ENCODE measurements around the gene TBC1D14. TPM values are rescaled to one million over a fixed set of nuclear protein-coding genes. Genes with fewer than 3 reads are reported as not detected.

The TBC1D14 gene
- total and polyA plus RNA-seq, 2 of the 8 experiments (the other 6 are each of a cell fraction or from before 2014, with no cell fraction given): 45.6 to 48.2 TPM

GRCh38 chr4:6912441-6912840 is 2.8 kb downstream of the TBC1D14 start:
- Histone ChIP-seq H3K9me3 (ENCODE audit: insufficient read depth in 2 of 2, low read depth in 1 of 2, low read length in 1 of 2) (no peaks in the 10 kb centered on the region), H4K20me1 (replicated peaks in 1 of 2; ENCODE audit: control insufficient read depth in 1 of 2, insufficient read depth in 2 of 2, low read length in 2 of 2) (peaks cover 14 to 27% of the 10 kb centered on the region in 2 experiments), H2AFZ (ENCODE audit: low read length) (no peak overlapping the region), H3K14ac (ENCODE audit: insufficient read length) (no peak overlapping the region), H2BK12ac (ENCODE audit: low read depth, low read length) (no peak overlapping the region), H3K36me3 (ENCODE audit: control insufficient read depth in 2 of 4, insufficient read depth in 4 of 4, low read length in 3 of 4) (no peaks in the 10 kb centered on the region), H2BK20ac (ENCODE audit: low read length) (no peak overlapping the region), H3K79me1 (ENCODE audit: low read depth, low read length) (peaks cover 14% of the 10 kb centered on the region), H3K4me1 (replicated peaks in 1 of 4; ENCODE audit: control insufficient read depth in 3 of 4, insufficient read depth in 4 of 4, low read length in 3 of 4) (peaks cover 3 to 33% (median 11%) of the 10 kb centered on the region in 4 experiments), H3K4me3 (ENCODE audit: extremely low read depth in 1 of 4, insufficient read depth in 2 of 4, low read depth in 3 of 4, low read length in 4 of 4) (no peak overlapping the region), H4K8ac (ENCODE audit: extremely low read depth, insufficient read depth, low read length) (no peak overlapping the region; the same call in 1 of the 2 replicates), H3K27ac (ENCODE audit: low read depth, low read length) (no peak overlapping the region), H2AK5ac (ENCODE audit: low read depth, low read length) (no peak overlapping the region), H3K4me2 (ENCODE audit: insufficient read depth in 1 of 2, low read depth in 2 of 2, low read length in 2 of 2) (no peak overlapping the region), H3K79me2 (ENCODE audit: control insufficient read depth in 1 of 2, insufficient read depth in 2 of 2, low read length in 2 of 2) (peaks cover 0 to 54% of the 10 kb centered on the region in 2 experiments; a peak in 2 of 4 replicates), H3K23ac (ENCODE audit: insufficient read length) (no peak overlapping the region), H3K9ac (replicated peaks in 1 of 4; ENCODE audit: extremely low read depth in 1 of 4, low read depth in 3 of 4, low read length in 3 of 4) (no peak overlapping the region), H4K5ac (ENCODE audit: insufficient read length, low read depth, low read length) (no peak overlapping the region), H2BK15ac (ENCODE audit: low read length) (no peak overlapping the region), H4K91ac (replicated peaks; ENCODE audit: insufficient read length, low read length) (no peak overlapping the region), H2BK5ac (ENCODE audit: low read depth, low read length) (no peak overlapping the region), H3K56ac (replicated peaks; ENCODE audit: insufficient read length, low read depth, low read length) (no peak overlapping the region), H3K18ac (ENCODE audit: extremely low read depth, low read length) (no peak overlapping the region; the same call in 1 of the 2 replicates), H3K23me2 (ENCODE audit: low read depth, low read length) (peaks cover 11% of the 10 kb centered on the region), H3K4ac (replicated peaks; ENCODE audit: insufficient read length, low read depth, low read length) (no peak overlapping the region), H2BK120ac (replicated peaks; ENCODE audit: low read depth, low read length) (no peak overlapping the region), H3K27me3 (replicated peaks in 1 of 4; ENCODE audit: control insufficient read depth in 3 of 4, extremely low read depth in 1 of 4, insufficient read depth in 3 of 4, low read length in 3 of 4) (peaks cover 0 to 12% (median 5%) of the 10 kb centered on the region in 4 experiments; a peak in 4 of 7 replicates)
- DNase-seq (ENCODE audit: low read depth in 1 of 2, low spot score in 2 of 2): no peak
- 94% methylated on average over 4 of the region's 4 CpGs; no CpG with 5 or more reads in 1 of the 2 experiments for WGBS, 2 experiments (ENCODE audit: extremely low coverage in 1 of 2, insufficient coverage in 1 of 2, insufficient read length in 1 of 2, insufficient replicate concordance in 2 of 2, low coverage in 1 of 2, low lambda C conversion rate in 2 of 2, missing lambda C conversion rate in 1 of 2)
- no peak for FAIRE-seq
- ChIA-PET POLR2A (ENCODE audit: partially characterized antibody) (interaction anchor here (0.8 to 2.6 kb wide), 4 partner anchors 10 to 74 kb away, joined by 3 to 9 read pairs (median 4); no protein-coding TSS in a partner anchor), CTCF (ENCODE audit: partially characterized antibody) (interaction anchor here (0.7 to 9.7 kb wide), 16 partner anchors 8 to 158 kb away, joined by 3 to 56 read pairs (median 6); no protein-coding TSS in a partner anchor)
- TF ChIP-seq CHD2 (IDR thresholded peaks at IDR 0.05; ENCODE audit: low read length) (no peak), BRCA1 (IDR thresholded peaks at IDR 0.05; ENCODE audit: low read depth, low read length) (no peak), MAFK (IDR thresholded peaks at IDR 0.05; ENCODE audit: low read depth, low read length) (no peak), CTCF (IDR thresholded peaks at IDR 0.05; ENCODE audit: control extremely low read depth in 1 of 3, insufficient read depth in 1 of 3, low read depth in 1 of 3, low read length in 3 of 3) (no peak), USF2 (IDR thresholded peaks at IDR 0.05; ENCODE audit: low read length) (no peak), CBX5 (IDR thresholded peaks at IDR 0.05; ENCODE audit: low read depth, low read length) (no peak), SUZ12 (IDR thresholded peaks at IDR 0.05; ENCODE audit: low read length) (no peak), RNF2 (IDR thresholded peaks at IDR 0.05; ENCODE audit: borderline replicate concordance, low read depth, low read length, missing control alignments, poor library complexity, severe bottlenecking) (no peak), TBP (IDR thresholded peaks at IDR 0.05; ENCODE audit: low read depth, low read length) (no peak), SP1 (IDR thresholded peaks at IDR 0.05; ENCODE audit: low read depth, low read length) (no peak)
